ENCODE data around the gene TRAF3IP1.

- TF ChIP-seq PATZ1 (CRISPR knock-in tag; IDR thresholded peaks at IDR 0.05; ENCODE audit: borderline replicate concordance) (no peak), PPARA (CRISPR knock-in tag; IDR thresholded peaks at IDR 0.05; ENCODE audit: borderline replicate concordance) (no peak), ZC3H10 (CRISPR knock-in tag; IDR thresholded peaks at IDR 0.05) (no peak), BACH2 (CRISPR knock-in tag; IDR thresholded peaks at IDR 0.05; ENCODE audit: borderline replicate concordance) (no peak), GLIS3 (CRISPR knock-in tag; IDR thresholded peaks at IDR 0.05) (no peak), TCF4 (CRISPR knock-in tag; IDR thresholded peaks at IDR 0.05; ENCODE audit: borderline replicate concordance) (no peak), CSDC2 (CRISPR knock-in tag; IDR thresholded peaks at IDR 0.05) (no peak), SNAI2 (CRISPR knock-in tag; IDR thresholded peaks at IDR 0.05) (no peak), OSR1 (CRISPR knock-in tag; IDR thresholded peaks at IDR 0.05) (no peak), ARNTL (CRISPR knock-in tag; IDR thresholded peaks at IDR 0.05; ENCODE audit: borderline replicate concordance, low read depth) (no peak)
- TF ChIP-seq, protein P1, sequence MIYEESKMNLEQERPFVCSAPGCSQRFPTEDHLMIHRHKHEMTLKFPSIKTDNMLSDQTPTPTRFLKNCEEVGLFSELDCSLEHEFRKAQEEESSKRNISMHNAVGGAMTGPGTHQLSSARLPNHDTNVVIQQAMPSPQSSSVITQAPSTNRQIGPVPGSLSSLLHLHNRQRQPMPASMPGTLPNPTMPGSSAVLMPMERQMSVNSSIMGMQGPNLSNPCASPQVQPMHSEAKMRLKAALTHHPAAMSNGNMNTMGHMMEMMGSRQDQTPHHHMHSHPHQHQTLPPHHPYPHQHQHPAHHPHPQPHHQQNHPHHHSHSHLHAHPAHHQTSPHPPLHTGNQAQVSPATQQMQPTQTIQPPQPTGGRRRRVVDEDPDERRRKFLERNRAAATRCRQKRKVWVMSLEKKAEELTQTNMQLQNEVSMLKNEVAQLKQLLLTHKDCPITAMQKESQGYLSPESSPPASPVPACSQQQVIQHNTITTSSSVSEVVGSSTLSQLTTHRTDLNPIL (CRISPR knock-in tag; IDR thresholded peaks at IDR 0.05; ENCODE audit: low read depth): no peak
Measured at GRCh38 chr2:238430781-238431180, 110.5 kb downstream of the TRAF3IP1 start.
